ENCODE results near the gene HEMGN. TPM values are rescaled to one million over a fixed set of nuclear protein-coding genes. Genes with fewer than 3 reads are reported as not detected.

HEMGN gene
- total RNA-seq, 1 experiment from 2014 or later = 0.11 TPM

DNA sequence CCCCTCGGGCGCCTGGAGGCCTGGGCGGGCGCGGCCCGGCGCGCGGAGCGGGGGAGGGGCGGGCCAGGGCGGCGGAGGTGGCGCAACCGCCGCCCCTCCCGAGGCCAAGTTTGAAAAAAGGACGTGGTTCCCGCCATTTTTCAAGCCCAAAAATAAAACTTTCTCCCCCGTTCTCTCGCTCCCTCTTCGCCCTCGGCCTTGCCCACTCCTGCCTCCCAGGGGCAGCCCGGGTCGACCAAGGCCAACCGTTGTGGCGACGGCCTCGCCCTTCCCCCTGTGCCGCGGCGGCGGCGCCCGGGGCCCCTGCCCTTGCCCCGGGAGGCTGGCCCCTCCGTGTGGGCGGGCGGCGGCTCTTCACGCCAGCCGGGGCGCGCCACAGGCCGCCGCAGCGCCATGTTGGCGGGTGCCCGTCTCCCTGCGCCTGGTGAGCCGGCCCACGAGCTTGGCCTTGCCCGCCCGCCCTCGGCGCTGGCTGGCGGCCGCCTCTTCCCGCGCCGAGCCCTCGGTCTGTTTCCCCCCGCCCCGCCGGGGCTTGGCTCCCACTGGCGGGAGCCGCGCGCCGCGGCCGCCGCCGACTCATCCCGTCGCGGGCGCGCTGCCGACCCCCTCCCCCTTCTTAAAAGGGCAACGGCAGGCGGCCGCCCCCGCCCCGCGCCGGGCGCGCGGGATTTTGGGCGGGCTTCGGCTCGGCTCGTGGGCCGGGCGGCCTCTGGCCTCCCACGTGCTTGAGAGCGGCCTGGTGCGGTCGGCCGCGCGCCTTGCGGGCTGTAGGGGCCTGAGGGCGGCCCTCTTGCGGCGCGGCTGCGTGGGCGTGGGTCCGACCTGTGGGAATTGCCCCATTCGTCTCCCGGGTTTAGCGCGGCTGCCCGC is 46.5 kb upstream of the HEMGN start:
- H3K27me3 Mint-ChIP-seq (ENCODE audit: low read depth) = peaks cover 53% of the 10 kb centered on the region
- ChIA-PET CTCF (interaction anchor here (0.6 to 1.7 kb wide), 8 partner anchors 10 to 90 kb away, joined by 3 to 11 read pairs (median 4); partner anchors contain the start of gene TRMO), POLR2A (no interaction called here)
- H3K9me3 Mint-ChIP-seq = no peaks in the 10 kb centered on the region
- H3K27ac Mint-ChIP-seq = no peak overlapping the region
- ATAC-seq (peak; percentile 2; the same call in 1 of the 2 replicates), DNase-seq (ENCODE audit: low spot score) (peak; percentile 50)
- H3K36me3 Mint-ChIP-seq = no peaks in the 10 kb centered on the region
- peak overlapping the region; percentile 48; the same call in 1 of the 2 replicates for H3K4me3 Mint-ChIP-seq
- H3K4me1 Mint-ChIP-seq = peaks cover 30% of the 10 kb centered on the region
- TF ChIP-seq NFYB (CRISPR knock-in tag; conservative IDR thresholded peaks at IDR 0.05; ENCODE audit: low read depth) = 0 out of 2 replicates have a peak, but pooled peaks have one; percentile 6
- TF ChIP-seq ZNF263 (CRISPR knock-in tag; IDR thresholded peaks at IDR 0.05; ENCODE audit: low read depth) = no peak; the same call in 1 of the 2 replicates
- no peak for TF ChIP-seq NR1H2 (CRISPR knock-in tag; IDR thresholded peaks at IDR 0.05)
- TF ChIP-seq, protein P1, sequence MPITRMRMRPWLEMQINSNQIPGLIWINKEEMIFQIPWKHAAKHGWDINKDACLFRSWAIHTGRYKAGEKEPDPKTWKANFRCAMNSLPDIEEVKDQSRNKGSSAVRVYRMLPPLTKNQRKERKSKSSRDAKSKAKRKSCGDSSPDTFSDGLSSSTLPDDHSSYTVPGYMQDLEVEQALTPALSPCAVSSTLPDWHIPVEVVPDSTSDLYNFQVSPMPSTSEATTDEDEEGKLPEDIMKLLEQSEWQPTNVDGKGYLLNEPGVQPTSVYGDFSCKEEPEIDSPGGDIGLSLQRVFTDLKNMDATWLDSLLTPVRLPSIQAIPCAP (CRISPR knock-in tag; IDR thresholded peaks at IDR 0.05) = 0 out of 2 replicates have a peak, but pooled peaks have one; percentile 38
- TF ChIP-seq, protein P2, sequence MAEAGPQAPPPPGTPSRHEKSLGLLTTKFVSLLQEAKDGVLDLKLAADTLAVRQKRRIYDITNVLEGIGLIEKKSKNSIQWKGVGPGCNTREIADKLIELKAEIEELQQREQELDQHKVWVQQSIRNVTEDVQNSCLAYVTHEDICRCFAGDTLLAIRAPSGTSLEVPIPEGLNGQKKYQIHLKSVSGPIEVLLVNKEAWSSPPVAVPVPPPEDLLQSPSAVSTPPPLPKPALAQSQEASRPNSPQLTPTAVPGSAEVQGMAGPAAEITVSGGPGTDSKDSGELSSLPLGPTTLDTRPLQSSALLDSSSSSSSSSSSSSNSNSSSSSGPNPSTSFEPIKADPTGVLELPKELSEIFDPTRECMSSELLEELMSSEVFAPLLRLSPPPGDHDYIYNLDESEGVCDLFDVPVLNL (CRISPR knock-in tag; IDR thresholded peaks at IDR 0.05; ENCODE audit: borderline replicate concordance, low read depth) = no peak
- TF ChIP-seq ZBTB21 (CRISPR knock-in tag; IDR thresholded peaks at IDR 0.05; ENCODE audit: borderline replicate concordance) = no peak
- no peak; the same call in 1 of the 2 replicates for TF ChIP-seq CREM (CRISPR knock-in tag; IDR thresholded peaks at IDR 0.05)
- peak; percentile 25; the same call in 1 of the 2 replicates for TF ChIP-seq KAT7 (CRISPR knock-in tag; IDR thresholded peaks at IDR 0.05; ENCODE audit: borderline replicate concordance)
- TF ChIP-seq CREB1 (CRISPR knock-in tag; IDR thresholded peaks at IDR 0.05) = no peak
- no peak for TF ChIP-seq FOXJ3 (CRISPR knock-in tag; IDR thresholded peaks at IDR 0.05; ENCODE audit: borderline replicate concordance)
- TF ChIP-seq, protein P3, sequence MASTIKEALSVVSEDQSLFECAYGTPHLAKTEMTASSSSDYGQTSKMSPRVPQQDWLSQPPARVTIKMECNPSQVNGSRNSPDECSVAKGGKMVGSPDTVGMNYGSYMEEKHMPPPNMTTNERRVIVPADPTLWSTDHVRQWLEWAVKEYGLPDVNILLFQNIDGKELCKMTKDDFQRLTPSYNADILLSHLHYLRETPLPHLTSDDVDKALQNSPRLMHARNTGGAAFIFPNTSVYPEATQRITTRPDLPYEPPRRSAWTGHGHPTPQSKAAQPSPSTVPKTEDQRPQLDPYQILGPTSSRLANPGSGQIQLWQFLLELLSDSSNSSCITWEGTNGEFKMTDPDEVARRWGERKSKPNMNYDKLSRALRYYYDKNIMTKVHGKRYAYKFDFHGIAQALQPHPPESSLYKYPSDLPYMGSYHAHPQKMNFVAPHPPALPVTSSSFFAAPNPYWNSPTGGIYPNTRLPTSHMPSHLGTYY (CRISPR knock-in tag; IDR thresholded peaks at IDR 0.05) = no peak
- no peak for TF ChIP-seq JUN (CRISPR knock-in tag; IDR thresholded peaks at IDR 0.05)
- TF ChIP-seq FOXK1 (CRISPR knock-in tag; IDR thresholded peaks at IDR 0.05) = 0 out of 2 replicates have a peak, but pooled peaks have one; percentile 5
- TF ChIP-seq FOXP1 (CRISPR knock-in tag; IDR thresholded peaks at IDR 0.05; ENCODE audit: borderline replicate concordance) = peak; percentile 49; the same call in 1 of the 2 replicates
- TF ChIP-seq, protein P4, sequence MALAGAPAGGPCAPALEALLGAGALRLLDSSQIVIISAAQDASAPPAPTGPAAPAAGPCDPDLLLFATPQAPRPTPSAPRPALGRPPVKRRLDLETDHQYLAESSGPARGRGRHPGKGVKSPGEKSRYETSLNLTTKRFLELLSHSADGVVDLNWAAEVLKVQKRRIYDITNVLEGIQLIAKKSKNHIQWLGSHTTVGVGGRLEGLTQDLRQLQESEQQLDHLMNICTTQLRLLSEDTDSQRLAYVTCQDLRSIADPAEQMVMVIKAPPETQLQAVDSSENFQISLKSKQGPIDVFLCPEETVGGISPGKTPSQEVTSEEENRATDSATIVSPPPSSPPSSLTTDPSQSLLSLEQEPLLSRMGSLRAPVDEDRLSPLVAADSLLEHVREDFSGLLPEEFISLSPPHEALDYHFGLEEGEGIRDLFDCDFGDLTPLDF (CRISPR knock-in tag; IDR thresholded peaks at IDR 0.05) = no peak
- TF ChIP-seq ELF4 (CRISPR knock-in tag; IDR thresholded peaks at IDR 0.05; ENCODE audit: low read depth) = no peak; the same call in 1 of the 2 replicates
- no peak for TF ChIP-seq ZNF423 (CRISPR knock-in tag; IDR thresholded peaks at IDR 0.05)
- TF ChIP-seq ZNF416 (CRISPR knock-in tag; IDR thresholded peaks at IDR 0.05) = no peak
- TF ChIP-seq RORB (CRISPR knock-in tag; IDR thresholded peaks at IDR 0.05) = no peak
- TF ChIP-seq, protein P5, sequence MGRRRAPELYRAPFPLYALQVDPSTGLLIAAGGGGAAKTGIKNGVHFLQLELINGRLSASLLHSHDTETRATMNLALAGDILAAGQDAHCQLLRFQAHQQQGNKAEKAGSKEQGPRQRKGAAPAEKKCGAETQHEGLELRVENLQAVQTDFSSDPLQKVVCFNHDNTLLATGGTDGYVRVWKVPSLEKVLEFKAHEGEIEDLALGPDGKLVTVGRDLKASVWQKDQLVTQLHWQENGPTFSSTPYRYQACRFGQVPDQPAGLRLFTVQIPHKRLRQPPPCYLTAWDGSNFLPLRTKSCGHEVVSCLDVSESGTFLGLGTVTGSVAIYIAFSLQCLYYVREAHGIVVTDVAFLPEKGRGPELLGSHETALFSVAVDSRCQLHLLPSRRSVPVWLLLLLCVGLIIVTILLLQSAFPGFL (CRISPR knock-in tag; IDR thresholded peaks at IDR 0.05; ENCODE audit: borderline replicate concordance) = no peak; the same call in 1 of the 2 replicates
- TF ChIP-seq, protein P6, sequence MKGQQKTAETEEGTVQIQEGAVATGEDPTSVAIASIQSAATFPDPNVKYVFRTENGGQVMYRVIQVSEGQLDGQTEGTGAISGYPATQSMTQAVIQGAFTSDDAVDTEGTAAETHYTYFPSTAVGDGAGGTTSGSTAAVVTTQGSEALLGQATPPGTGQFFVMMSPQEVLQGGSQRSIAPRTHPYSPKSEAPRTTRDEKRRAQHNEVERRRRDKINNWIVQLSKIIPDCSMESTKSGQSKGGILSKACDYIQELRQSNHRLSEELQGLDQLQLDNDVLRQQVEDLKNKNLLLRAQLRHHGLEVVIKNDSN (CRISPR knock-in tag; IDR thresholded peaks at IDR 0.05) = no peak
- no peak for TF ChIP-seq HMGA2 (CRISPR knock-in tag; IDR thresholded peaks at IDR 0.05)
- TF ChIP-seq, protein P7, sequence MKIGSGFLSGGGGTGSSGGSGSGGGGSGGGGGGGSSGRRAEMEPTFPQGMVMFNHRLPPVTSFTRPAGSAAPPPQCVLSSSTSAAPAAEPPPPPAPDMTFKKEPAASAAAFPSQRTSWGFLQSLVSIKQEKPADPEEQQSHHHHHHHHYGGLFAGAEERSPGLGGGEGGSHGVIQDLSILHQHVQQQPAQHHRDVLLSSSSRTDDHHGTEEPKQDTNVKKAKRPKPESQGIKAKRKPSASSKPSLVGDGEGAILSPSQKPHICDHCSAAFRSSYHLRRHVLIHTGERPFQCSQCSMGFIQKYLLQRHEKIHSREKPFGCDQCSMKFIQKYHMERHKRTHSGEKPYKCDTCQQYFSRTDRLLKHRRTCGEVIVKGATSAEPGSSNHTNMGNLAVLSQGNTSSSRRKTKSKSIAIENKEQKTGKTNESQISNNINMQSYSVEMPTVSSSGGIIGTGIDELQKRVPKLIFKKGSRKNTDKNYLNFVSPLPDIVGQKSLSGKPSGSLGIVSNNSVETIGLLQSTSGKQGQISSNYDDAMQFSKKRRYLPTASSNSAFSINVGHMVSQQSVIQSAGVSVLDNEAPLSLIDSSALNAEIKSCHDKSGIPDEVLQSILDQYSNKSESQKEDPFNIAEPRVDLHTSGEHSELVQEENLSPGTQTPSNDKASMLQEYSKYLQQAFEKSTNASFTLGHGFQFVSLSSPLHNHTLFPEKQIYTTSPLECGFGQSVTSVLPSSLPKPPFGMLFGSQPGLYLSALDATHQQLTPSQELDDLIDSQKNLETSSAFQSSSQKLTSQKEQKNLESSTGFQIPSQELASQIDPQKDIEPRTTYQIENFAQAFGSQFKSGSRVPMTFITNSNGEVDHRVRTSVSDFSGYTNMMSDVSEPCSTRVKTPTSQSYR (CRISPR knock-in tag; IDR thresholded peaks at IDR 0.05) = peak; percentile 14; the same call in 1 of the 2 replicates
- TF ChIP-seq SP1 (CRISPR knock-in tag; conservative IDR thresholded peaks at IDR 0.05) = no peak
- no peak for TF ChIP-seq ZNF317 (CRISPR knock-in tag; IDR thresholded peaks at IDR 0.05; ENCODE audit: borderline replicate concordance, low read depth)
- TF ChIP-seq, protein P8, sequence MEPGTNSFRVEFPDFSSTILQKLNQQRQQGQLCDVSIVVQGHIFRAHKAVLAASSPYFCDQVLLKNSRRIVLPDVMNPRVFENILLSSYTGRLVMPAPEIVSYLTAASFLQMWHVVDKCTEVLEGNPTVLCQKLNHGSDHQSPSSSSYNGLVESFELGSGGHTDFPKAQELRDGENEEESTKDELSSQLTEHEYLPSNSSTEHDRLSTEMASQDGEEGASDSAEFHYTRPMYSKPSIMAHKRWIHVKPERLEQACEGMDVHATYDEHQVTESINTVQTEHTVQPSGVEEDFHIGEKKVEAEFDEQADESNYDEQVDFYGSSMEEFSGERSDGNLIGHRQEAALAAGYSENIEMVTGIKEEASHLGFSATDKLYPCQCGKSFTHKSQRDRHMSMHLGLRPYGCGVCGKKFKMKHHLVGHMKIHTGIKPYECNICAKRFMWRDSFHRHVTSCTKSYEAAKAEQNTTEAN (CRISPR knock-in tag; IDR thresholded peaks at IDR 0.05) = no peak
